GM06990 (cell line): ENCODE measurements around the gene CD40LG.

Source experiments
- DNase-seq: peaks from one replicate; pipeline ENCODE4 v3.0.0-alpha.2; 2011; ENCODE audit not compliant: insufficient read length; ENCODE audit errors: extremely low read depth
- H3K27me3 ChIP-seq: replicated peaks from 2 replicates; pipeline ENCODE4 v1.6.0; 2011; ENCODE audit warnings: low read length; ENCODE audit not compliant: control insufficient read depth, insufficient read depth
- H3K36me3 ChIP-seq: 2 replicates; pipeline ENCODE4 v1.5.1; 2011; ENCODE audit warnings: low read length; ENCODE audit not compliant: control insufficient read depth, insufficient read depth
- H3K4me3 ChIP-seq: replicated peaks from 2 replicates; pipeline ENCODE4 v1.5.1; 2011; ENCODE audit warnings: low read depth, mild to moderate bottlenecking, control low read depth, low read length
- CTCF ChIP-seq: IDR thresholded peaks from 2 replicates; pipeline ENCODE4 v1.5.1; 2011; ENCODE audit warnings: low read length, control low read depth, mild to moderate bottlenecking, inconsistent platforms; ENCODE audit not compliant: insufficient read depth, poor library complexity, severe bottlenecking

The CD40LG gene

GRCh38 chrX:136616987-136617685 lies 30.8 kb upstream of the CD40LG start:
- Histone ChIP-seq H3K4me3 (no peak overlapping the region), H3K36me3 (no peaks in the 10 kb centered on the region), H3K27me3 (no peaks in the 10 kb centered on the region; the same call in 1 of the 2 replicates)
- DNase-seq: peak; percentile 9
- TF ChIP-seq CTCF: no peak

GRCh38 chrX:136619899-136620505 lies 28.0 kb upstream of the CD40LG start:
- no peak for DNase-seq
- Histone ChIP-seq H3K36me3 (no peaks in the 10 kb centered on the region), H3K4me3 (no peak overlapping the region), H3K27me3 (no peaks in the 10 kb centered on the region; the same call in 1 of the 2 replicates)
- TF ChIP-seq CTCF: no peak

- no peak for TF ChIP-seq CTCF
- H3K36me3 ChIP-seq: no peaks in the 10 kb centered on the region
- H3K4me3 ChIP-seq: no peak overlapping the region
- DNase-seq: no peak
- no peaks in the 10 kb centered on the region; the same call in 1 of the 2 replicates for H3K27me3 ChIP-seq
Measured at GRCh38 chrX:136620780-136621179, 27.2 kb upstream of the CD40LG start.

- Histone ChIP-seq H3K27me3 (no peaks in the 10 kb centered on the region; the same call in 1 of the 2 replicates), H3K36me3 (no peaks in the 10 kb centered on the region), H3K4me3 (no peak overlapping the region)
- DNase-seq: no peak
- TF ChIP-seq CTCF: no peak
Measured at GRCh38 chrX:136622568-136622967, 25.4 kb upstream of the CD40LG start.

GRCh38 chrX:136623396-136623795 lies 24.6 kb upstream of the CD40LG start:
- no peak for DNase-seq
- no peak for TF ChIP-seq CTCF
- H3K27me3 ChIP-seq: no peaks in the 10 kb centered on the region; the same call in 1 of the 2 replicates
- H3K4me3 ChIP-seq: no peak overlapping the region
- no peaks in the 10 kb centered on the region for H3K36me3 ChIP-seq
